AG04449 (cell line): Measurements from ENCODE around the gene SLC37A4.
"Not testable (repeated sequence)": the region's sequence is repeated elsewhere in the genome, so short reads cannot be mapped to it uniquely, and the experiment has no call there.

Experiments
- CTCF ChIA-PET: fragments of 350-600 bp; formaldehyde crosslinking; extraction: SDS; loops from one replicate; lab custom pipeline; 2021; ENCODE audit warnings: antibody characterized with exemption; lab: Yijun Ruan, JAX
- POLR2A ChIA-PET: fragments of 400-600, 350-600 bp; formaldehyde crosslinking; extraction: SDS; loops from one replicate; lab custom pipeline; 2020; ENCODE audit warnings: antibody characterized with exemption, inconsistent platforms; lab: Yijun Ruan, JAX
- DNase-seq: peaks from one replicate; pipeline ENCODE4 v3.0.0-alpha.2; 2010; ENCODE audit warnings: low read depth, low spot score
- H3K4me3 ChIP-seq: 2 replicates; pipeline ENCODE4 v1.5.1; 2011; ENCODE audit warnings: low read depth, mild to moderate bottlenecking, control low read depth, low read length
- CTCF ChIP-seq: IDR thresholded peaks from one replicate; pipeline ENCODE4 v1.5.1; 2011; ENCODE audit warnings: mild to moderate bottlenecking, moderate library complexity, low read length, control low read depth, inconsistent platforms; ENCODE audit not compliant: insufficient read depth; ENCODE audit errors: missing control alignments

The SLC37A4 gene

GRCh38 chr11:119047205-119047604 is 16.5 kb upstream of the SLC37A4 start:
- no peak for TF ChIP-seq CTCF
- POLR2A ChIA-PET, result interaction anchor here (1.1 kb wide), 1 partner anchor 49 kb away, joined by 3 read pairs; no protein-coding TSS in a partner anchor
- no peak for DNase-seq
- H3K4me3 ChIP-seq, result no peak overlapping the region
- CTCF ChIA-PET, result interaction anchor here (0.6 to 2.3 kb wide), 5 partner anchors 8 to 16 kb away, joined by 3 to 13 read pairs (median 4); partner anchors contain the start of gene HYOU1

GRCh38 chr11:119046489-119046888 is 15.8 kb upstream of the SLC37A4 start:
- TF ChIP-seq CTCF, result no peak
- POLR2A ChIA-PET, result interaction anchor here (1.1 kb wide), 1 partner anchor 9 kb away, joined by 3 read pairs; no protein-coding TSS in a partner anchor
- H3K4me3 ChIP-seq, result no peak overlapping the region
- DNase-seq, result no peak
- CTCF ChIA-PET, result interaction anchor here (1.1 to 2.3 kb wide), 3 partner anchors 9 to 15 kb away, joined by 4 to 13 read pairs (median 6); partner anchors contain the start of gene HYOU1

GRCh38 chr11:119044708-119045107 is 14.0 kb upstream of the SLC37A4 start:
- ChIA-PET POLR2A (interaction anchor here (0.6 kb wide), 1 partner anchor 23 kb away, joined by 4 read pairs; the partner anchor contains the start of gene VPS11), CTCF (interaction anchor here (1.0 to 6.5 kb wide), 4 partner anchors 11 to 14 kb away, joined by 4 to 38 read pairs (median 8); partner anchors contain the start of genes HYOU1 and SLC37A4)
- no peak for DNase-seq
- no peak overlapping the region for H3K4me3 ChIP-seq
- no peak for TF ChIP-seq CTCF

GRCh38 chr11:119042927-119043326 is 12.2 kb upstream of the SLC37A4 start:
- H3K4me3 ChIP-seq, result no peak overlapping the region
- no peak for TF ChIP-seq CTCF
- ChIA-PET POLR2A (no interaction called here), CTCF (interaction anchor here (0.8 to 6.5 kb wide), 4 partner anchors 8 to 13 kb away, joined by 3 to 38 read pairs (median 10); partner anchors contain the start of genes HYOU1 and SLC37A4)
- no peak for DNase-seq

GRCh38 chr11:119041821-119042514 is 11.3 kb upstream of the SLC37A4 start:
- ChIA-PET POLR2A (interaction anchor here (0.7 kb wide), 1 partner anchor 17 kb away, joined by 3 read pairs; no protein-coding TSS in a partner anchor), CTCF (interaction anchor here (2.6 to 6.5 kb wide), 2 partner anchors 12 to 14 kb away, joined by 10 to 38 read pairs; partner anchors contain the start of genes HYOU1 and SLC37A4)
- no peak overlapping the region for H3K4me3 ChIP-seq
- no peak for TF ChIP-seq CTCF
- DNase-seq, result no peak

GRCh38 chr11:119039471-119039870 is 8.8 kb upstream of the SLC37A4 start:
- POLR2A ChIA-PET, DNase-seq, H3K4me3 ChIP-seq: not testable (repeated sequence)
- CTCF ChIA-PET, result interaction anchor here (1.0 to 6.5 kb wide), 2 partner anchors 9 to 350 kb away, joined by 3 to 38 read pairs; partner anchors contain the start of gene SLC37A4
